T-helper 2 cell treated with Interferon-gamma antibody and Interleukin-4, amounts not matched to agents 100 ng/mL and 5 ng/mL, for 36 hours (primary cell): ENCODE measurements around the gene NSUN6. TPM values are rescaled to one million over a fixed set of nuclear protein-coding genes. Genes with fewer than 3 reads are reported as not detected.
"Not testable (repeated sequence)": the region's sequence is repeated elsewhere in the genome, so short reads cannot be mapped to it uniquely, and the experiment has no call there.

Experiments
- intact Hi-C: fragments of 100-400 bp; cut with micrococcal nuclease; formaldehyde crosslinking; loops from one replicate; pipeline ENCODE4 v1.15.1; 2023
- total RNA-seq: library from RNA; stranded (reverse); gene quantifications from 2 replicates; pipeline ENCODE4 v1.2.3, GENCODE V29; 2022

NSUN6 gene
- total RNA-seq, 1 donor from 2014 or later, result 22.2 TPM

DNA sequence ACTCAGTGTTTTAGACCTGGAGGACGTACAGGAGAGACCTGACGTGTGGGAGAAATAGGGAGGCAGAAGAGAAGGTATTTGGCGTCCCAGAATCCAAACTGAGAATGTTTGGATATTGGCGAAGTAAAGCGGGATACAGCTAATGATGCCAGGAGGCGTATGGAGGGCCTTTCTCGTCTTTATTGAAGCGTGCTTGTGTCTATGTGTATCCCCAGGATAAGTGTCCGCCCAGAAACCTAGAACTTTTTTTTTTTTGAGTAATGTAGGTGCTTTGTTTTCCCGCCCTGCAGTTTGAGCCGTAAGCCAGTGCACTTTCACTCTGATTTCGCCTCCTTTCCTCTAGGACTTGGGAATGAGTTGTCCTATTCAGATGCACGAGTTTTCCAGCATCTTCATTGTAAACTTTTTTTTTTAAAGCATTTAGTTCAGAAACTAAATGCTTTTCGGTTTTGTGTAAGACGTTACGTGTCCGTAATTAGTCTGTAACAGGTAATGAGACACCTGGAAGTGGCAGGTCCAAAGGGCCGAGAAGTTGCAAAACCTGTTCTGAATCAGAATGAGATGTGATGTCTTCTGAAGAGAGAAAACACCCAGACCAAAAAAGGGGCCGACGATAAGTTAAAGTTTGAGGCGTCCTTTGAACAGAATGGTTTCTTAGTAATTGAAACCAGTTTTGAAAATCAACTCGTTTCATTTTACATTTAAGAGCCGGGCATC lies 8.6 kb upstream of the NSUN6 start:
- intact Hi-C loops, result loop anchor here (1.0 to 10.0 kb wide), 7 partner anchors 9 to 1635 kb away; partner anchors contain the start of genes NSUN6, STAM and TRDMT1

DNA sequence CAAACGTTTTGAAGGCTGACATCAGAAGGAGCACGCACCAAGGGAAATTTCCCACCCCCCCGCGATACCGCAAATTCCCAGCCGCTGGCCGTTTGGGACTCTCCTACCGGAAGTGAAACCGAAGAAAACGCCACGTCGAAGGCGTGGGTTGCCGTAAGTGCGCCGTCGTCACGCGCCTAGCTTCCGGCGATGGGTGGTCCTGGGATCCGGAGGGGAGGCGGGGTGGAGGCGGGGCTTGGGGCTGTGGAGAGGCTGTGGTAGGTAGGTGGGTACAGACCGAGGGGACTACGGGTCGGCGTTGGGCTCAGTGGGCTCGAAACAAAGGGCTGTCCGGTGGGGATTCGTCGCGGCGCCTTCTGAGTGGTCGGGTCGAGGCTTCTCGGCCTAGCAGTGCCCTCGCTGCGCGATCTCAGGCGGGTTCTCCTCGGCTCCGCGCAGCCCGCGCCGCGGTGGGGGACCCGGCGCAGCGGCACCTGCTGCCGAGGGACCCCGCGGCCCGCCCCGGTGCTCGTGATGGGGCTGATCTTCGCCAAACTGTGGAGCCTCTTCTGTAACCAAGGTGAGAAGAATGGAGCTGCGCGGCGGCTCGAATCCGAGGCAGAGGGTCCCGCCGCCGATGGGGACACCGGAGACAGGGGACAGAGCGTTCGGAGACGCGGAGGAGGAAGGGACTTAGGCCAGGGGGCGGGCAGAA lies 7.9 kb upstream of the NSUN6 start, which contains the start of gene ARL5B:
ARL5B (plus strand) TSS at position 307 of the 694 bp plus-strand sequence; CDS start at position 514, 207 bp downstream.
- intact Hi-C loops, result loop anchor here (1.0 to 10.0 kb wide), 6 partner anchors 8 to 1634 kb away; partner anchors contain the start of genes NSUN6, STAM and TRDMT1

DNA sequence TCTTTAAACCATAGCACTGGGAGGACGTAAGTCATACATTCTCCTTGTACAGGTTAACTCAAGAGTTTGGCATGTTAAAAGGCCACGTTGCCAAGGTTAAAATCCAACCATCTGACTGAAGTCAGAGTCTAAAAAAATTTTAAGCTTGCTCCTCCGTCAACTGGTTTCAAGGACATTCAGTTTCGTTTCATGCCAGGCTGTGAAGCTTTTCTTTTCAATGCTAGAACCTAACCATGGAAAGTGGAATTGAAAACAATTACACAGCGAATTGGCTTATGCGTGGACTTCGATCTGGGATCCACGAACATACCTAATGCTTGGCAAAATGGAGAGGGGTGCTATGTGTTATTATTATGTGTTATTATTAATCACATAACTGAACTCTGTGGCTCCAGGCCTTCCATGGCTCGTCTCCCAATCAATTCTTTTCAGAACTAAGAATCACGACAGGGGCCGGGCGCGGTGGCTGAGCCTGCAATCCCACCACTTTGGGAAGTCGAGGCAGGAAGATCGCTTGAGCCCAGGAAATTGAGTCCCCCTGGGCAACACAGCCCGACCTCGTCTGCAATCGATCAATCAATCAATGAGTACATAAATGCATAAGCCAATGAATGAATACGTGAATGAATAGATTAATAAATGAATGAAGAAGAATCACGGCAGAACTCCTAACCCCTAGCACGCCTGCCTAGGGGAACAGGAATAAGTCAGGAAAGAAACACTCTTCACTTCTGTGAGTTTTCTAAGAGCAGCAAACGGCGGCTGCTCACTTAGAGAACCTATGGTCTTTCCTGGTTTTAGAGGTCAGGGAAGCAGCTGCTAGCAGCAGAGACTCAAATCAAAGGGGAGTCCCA lies 7.1 kb upstream of the NSUN6 start:
- intact Hi-C loops, result loop anchor here (1.0 to 10.0 kb wide), 6 partner anchors 7 to 1634 kb away; partner anchors contain the start of genes NSUN6, STAM and TRDMT1

DNA sequence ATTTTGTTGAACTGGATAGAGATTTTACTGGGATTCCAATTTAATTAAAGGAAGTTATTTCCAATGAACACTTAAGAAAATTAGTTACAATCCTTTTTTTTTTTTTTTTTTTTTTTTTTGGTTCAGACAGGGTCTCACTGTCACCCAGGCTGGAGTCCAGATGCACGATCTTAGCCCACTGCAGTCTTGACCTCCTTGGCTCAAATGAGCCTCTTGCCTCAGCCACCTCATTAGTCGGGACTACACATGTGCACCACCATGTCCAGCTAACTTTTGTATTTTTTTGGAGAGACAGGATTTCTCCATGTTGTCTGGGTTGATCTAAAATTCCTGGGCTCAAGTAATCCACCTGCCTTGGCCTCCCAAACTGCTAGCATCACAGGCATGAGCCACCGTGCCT lies 5.3 kb upstream of the NSUN6 start:
- intact Hi-C loops, result loop anchor here (10.0 kb wide), 2 partner anchors 1452 to 1632 kb away; partner anchors contain the start of gene TRDMT1

DNA sequence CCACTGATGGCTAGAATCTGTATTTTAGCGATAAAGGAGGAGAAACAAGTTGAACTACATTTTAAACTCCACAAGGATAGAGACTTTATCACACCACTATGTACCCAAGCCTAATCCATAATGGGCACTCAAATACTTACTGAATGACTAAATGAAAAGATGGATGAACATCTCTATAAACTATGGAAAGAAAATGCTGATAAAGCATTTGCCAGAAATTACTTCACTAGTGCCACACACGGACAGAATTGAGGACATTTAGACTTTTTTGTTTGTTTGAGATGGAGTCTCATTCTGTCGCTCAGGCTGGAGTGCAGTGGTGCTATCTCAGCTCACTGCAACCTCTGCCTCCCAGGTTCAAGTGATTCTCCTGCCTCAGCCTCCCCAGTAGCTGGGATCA lies 1.7 kb upstream of the NSUN6 start:
- intact Hi-C loops, result loop anchor here (5.0 to 10.0 kb wide), 3 partner anchors 36 to 1628 kb away; partner anchors contain the start of gene TRDMT1

DNA sequence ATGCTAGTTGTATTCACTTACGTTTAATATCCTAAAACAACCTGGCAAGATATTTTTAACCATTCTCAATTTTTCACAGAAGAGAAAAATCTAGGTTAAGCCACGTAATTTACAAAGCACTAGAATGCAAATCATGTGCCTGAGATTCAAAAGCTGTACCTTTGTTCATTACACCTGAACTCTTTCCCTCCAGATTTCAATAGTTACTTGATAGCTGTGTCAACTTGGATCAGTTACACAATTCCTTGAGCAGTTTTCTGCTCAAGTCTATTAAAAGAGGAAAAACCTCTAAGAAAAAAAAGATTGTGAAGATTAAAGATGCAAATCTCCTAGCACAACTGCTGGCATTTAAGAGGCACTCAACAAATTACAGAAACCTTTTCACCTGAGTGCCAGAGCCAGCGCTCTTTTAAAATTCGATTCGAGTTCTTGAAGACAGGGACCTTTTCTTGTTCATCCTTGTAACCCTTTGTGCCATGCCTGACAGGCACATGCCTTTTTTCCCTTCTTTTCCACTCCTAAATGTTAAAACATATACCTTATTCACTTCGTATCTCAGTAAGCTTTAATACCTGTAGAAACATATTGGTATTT lies 886 bp downstream of the NSUN6 start:
- intact Hi-C loops, result loop anchor here (2.0 to 10.0 kb wide), 4 partner anchors 33 to 1834 kb away; partner anchors contain the start of genes RSU1 and TRDMT1

DNA sequence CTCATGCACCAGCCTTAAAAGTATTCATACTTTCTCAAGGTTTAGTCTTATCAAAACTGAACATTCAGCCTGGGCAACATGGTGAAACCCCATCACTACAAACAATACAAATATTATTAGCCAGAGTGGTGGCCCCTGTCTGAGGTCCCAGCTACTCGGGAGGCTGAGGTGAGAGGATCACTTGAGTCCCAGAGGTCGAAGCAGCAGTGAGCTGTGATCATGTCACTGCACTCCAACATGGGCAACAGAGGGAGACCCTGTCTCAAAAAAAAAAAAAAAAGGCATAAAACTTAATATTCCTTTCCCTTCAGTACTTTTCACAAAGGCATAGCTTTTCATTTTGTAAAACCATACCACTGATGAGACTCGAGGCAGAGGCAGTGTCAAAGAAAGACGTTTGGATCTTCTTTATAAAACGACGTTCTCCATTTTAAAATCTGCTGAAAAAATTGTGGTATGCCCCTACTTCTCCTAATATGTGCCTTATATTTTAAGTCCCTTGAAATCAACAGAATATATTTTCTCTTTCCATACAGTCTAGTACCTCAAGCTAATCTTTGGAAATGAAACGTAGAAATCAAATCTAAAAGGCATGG lies 1.9 kb downstream of the NSUN6 start:
- intact Hi-C loops, result no loop called here

DNA sequence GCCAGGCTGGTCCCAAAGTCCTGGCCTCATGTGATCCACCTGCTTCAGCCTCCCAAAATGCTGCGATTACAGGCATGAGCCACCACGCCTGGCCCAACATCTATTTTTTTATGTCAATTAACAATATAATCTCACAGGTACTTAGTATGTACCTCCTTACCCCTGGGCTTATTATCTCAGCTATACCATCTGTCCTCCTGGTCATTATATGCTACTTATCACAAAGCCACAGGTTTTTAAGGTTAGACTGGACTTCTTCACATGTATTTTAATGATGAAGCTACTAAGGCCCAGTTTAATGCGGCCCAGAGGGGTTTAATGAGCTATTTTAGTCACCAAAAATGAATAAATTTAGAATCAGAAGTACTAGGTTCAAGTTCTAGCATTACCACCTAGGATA lies 3.4 kb downstream of the NSUN6 start:
- intact Hi-C loops, result loop anchor here (2.0 kb wide), 1 partner anchor 13 kb away; no protein-coding TSS in a partner anchor

DNA sequence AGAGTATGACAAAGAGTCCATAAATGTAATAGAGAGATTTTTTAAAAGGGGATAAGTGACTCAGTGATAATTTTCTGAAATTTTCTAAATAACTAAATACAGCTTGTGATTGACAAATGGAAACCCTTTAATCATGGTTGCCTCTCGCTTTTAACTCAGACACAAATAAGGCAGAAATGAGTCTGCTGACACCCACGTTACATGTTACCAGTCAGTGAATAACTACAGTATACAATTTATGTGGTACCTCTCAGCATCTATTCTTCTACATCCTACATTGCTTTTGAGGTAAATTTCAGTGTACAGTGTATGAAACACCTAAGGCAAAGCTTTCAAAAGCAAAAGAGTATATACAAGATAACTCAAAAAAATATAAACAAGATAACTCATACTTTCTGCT lies 4.2 kb downstream of the NSUN6 start:
- intact Hi-C loops, result loop anchor here (2.0 kb wide), 1 partner anchor 14 kb away; no protein-coding TSS in a partner anchor

DNA sequence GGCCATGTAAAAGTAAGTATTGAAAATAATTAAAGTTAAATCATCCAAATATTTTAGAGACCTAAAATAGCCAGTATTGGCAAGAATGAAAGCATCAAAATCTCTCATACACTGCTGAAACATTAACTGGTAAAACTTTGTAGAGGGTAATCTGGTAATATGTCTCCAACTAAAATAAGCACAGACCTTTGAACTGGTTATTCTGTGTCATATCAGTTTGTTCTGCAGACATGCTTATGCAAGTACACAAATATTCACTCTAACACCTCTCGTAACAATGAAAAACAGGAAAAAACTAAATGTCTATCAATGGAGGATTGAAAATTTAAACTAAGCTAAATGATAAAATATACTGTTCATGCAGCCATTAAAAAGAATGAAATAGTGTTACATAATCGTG lies 11.7 kb downstream of the NSUN6 start:
- intact Hi-C loops, result not testable (repeated sequence)

DNA sequence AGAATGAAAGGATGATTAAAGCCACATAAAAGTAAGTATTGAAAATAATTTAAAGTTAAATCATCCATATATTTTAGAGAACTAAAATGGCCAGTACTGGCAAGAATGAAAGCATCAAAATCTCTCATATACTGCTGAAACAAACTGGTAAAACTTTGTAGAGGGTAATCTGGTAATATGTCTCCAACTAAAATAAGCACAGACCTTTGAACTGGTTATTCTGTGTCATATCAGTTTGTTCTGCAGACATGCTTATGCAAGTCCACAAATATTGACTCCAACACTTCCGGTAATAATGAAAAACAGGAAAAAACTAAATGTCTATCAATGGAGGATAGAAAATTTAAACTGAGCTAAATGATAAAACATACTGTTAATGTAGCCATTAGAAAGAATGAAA lies 14.0 kb downstream of the NSUN6 start:
- intact Hi-C loops, result not testable (repeated sequence)

DNA sequence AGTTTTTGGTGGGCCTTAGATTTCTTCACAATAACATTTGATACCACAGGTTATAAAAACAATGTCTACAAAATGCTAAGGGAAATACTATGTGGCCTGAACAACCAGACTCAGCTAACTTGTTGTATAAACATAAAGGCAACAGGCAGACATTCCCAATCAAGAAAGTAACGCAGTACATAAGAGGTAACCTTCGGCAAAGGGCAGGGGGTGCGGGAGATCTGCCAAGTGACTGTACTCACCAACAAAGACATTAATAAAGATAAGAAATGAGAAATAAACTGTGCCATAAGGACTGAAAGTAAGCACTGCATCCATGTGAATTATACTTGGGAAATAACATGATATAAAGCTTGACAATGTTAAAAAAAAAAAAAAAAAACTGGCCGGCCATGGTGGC lies 15.4 kb downstream of the NSUN6 start:
- intact Hi-C loops, result no loop called here

DNA sequence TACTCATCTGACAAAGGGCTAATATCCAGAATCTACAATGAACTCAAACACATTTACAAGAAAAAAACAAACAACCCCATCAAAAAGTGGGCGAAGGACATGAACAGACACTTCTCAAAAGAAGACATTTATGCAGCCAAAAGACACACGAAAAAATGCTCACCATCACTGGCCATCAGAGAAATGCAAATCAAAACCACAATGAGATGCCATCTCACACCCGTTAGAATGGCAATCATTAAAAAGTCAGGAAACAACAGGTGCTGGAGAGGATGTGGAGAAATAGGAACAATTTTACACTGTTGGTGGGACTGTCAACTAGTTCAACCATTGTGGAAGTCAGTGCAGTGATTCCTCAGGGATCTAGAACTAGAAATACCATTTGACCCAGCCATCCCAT lies 18.9 kb downstream of the NSUN6 start:
- intact Hi-C loops, result not testable (repeated sequence)

DNA sequence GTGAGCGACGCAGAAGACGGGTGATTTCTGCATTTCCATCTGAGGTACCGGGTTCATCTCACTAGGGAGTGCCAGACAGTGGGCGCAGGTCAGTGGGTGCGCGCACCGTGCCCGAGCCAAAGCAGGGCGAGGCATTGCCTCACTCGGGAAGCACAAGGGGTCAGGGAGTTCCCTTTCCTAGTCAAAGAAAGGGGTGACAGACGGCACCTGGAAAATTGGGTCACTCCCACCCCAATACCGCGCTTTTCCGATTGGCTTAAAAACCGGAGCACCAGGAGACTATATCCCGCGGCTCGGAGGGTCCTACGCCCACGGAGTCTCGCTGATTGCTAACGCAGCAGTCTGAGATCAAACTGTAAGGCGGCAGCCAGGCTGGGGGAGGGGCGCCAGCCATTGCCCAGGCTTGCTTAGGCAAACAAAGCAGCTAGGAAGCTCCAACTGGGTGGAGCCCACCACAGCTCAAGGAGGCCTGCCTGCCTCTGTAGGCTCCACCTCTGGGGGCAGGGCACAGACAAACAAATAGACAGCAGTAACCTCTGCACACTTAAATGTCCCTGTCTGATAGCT lies 23.9 kb downstream of the NSUN6 start:
- intact Hi-C loops, result loop anchor here (1.0 to 2.0 kb wide), 3 partner anchors 15 to 31 kb away; partner anchors contain the start of genes ARL5B and NSUN6

DNA sequence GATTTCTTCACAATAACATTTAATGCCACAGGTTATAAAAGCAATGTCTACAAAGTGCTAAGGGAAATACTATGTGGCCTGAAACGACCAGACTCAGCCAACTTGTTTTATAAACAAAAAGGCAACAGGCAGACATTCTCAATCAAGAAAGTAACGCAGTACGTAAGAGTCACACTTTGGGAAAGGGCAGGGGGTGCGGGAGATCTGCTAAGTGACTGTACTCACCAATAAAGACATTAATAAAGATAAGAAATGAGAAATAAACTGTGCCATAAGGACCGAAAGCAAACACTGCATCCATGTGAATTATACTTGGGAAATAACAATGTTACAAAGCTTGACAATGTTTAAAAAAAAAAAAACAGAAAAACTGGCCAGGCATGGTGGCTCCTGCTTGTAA lies 25.5 kb downstream of the NSUN6 start:
- intact Hi-C loops, result loop anchor here (2.0 kb wide), 1 partner anchor 33 kb away; the partner anchor contains the start of gene ARL5B

DNA sequence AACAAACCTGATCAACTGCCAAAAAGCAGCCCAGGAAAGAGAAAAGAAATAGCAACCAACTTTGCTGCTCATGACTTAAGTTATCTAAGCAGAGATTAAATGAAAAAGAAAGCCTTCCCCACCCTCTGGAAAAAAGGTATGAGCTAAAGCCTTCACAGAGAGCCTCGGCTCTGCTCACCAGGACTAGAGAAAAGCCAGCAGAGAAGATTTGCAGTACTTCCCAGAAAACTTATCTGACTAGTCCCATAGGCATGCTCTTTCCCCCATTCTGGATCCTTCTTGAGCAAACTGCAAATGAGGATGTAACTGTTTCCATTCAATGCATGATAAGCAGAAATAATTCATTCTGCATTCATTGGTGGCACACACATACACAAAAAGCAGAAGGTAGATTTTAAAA lies 27.7 kb downstream of the NSUN6 start:
- intact Hi-C loops, result not testable (repeated sequence)

DNA sequence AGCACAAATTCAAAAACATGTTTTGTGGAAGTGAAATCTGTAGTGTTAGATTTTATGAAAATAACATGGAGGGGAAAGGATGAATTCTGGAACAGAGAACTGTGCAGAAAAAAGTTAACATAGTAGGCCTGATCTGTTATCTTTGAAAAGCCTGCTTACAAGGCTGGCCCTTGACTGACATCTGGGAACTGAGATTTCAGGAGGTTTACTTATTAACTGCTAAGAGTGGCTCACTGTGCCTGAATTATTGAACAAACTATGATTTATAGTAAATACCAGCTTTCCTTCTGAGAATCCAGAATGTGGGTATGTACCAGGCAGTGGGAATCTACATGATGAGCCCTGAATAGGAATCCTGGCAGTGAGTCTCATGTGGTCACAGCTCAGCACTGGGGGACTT lies 30.5 kb downstream of the NSUN6 start:
- intact Hi-C loops, result no loop called here

DNA sequence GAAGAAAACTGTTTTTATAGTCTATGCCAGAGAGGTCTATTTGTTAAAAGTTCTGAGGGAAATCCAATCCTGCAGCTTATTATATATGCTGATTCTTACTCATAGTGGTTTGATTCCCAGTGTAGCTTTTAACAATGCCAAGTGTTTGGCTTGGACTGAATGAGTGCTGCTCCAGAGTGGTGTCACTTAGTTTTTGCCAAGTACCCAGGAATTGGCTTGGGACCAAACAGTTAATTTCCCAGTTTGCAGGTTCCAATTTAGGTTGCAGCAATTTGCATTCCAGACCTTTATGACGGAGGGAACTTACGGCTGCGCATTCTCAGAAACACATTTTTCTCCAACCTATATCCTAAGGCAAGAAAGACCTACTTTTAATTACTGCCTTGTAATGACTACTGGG lies 32.4 kb downstream of the NSUN6 start:
- intact Hi-C loops, result loop anchor here (5.0 kb wide), 1 partner anchor 33 kb away; the partner anchor contains the start of gene NSUN6

DNA sequence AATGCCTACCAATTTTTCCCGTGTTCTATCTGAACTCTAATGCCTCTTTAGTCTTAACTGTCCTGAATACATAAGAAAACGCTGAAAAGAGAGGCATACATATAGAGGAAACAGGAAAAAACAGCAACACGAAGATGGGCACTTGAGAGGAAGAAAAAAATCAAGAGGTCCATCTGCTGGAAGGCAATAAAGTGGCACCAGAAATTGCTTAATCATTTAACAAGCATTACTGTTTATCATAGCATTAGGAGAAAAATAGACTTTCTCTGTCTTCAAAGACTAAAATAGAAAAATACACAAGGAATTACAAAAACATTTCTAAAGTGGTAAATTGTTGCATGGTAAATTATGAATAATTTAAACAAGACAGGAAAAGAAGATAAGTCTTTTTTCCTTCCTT lies 35.0 kb downstream of the NSUN6 start:
- intact Hi-C loops, result loop anchor here (5.0 kb wide), 1 partner anchor 36 kb away; the partner anchor contains the start of gene NSUN6

DNA sequence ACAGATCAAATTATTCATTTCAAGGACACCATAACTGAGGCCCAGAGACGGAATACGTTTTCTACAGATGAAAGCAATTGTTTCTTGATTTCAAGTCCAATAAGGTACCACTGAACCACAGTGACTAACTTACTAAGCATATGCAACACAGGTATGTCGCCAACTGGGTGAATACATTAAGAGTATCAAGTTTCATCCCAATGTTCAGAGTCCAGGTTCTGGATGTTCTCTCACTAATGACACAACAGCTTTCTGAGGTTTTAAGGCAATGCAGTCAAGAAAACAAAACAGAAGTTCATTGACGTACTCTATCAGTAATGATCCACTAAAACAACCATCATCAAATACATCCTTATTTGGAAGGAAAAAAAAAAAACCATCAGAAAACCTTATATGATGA lies 35.8 kb downstream of the NSUN6 start:
- intact Hi-C loops, result loop anchor here (5.0 kb wide), 1 partner anchor 37 kb away; the partner anchor contains the start of gene NSUN6
